Right forelimb (tissue), 1 donor: ENCODE data around the gene TNFSF11.

Experiments used
- DNase-seq: peaks from one replicate; pipeline ENCODE4 v3.0.0-alpha.2; 2018

TNFSF11 gene

DNA sequence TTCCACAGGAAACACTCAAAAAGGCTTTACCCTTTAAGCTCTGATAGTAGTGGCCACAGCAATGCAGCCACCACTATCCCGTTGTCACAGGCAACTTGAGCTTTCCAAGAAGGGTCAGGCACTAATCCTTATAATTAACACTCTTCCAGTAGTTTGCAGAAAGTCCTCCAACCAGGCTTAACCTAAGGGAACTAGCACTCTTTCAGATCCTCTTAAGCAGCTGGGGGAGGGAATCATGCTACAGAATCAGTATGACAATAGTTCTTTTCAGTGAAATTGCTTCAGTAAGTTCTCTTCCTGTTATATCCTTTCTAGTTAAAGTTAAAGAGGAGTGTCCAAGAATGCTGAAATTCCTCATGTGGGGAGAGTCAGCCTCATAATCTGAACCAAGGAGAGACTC lies 82.2 kb downstream of the TNFSF11 start:
- DNase-seq = no peak

DNA sequence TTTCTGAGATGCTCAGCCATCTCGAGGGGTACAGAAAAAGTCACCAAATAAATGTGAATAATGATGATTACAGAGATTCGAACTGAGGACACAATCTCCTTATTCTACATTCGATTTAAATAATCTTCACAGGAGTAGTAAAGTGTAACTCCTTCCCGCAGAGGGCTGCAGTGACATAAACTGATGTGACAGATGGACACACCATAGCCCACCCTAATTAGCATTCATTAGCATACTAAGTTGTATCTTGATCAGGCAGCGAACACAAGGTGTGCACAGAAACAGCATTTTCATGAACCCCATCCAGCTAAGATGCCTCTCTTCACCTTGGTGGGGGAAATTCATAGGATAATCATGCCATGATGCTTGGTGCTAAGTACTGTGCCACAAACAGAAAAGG lies 83.0 kb downstream of the TNFSF11 start:
- DNase-seq = no peak
